ENCODE measurements around the gene SEC24B.
A peak's percentile ranks its signal among the peaks of the same experiment; 100 is the strongest.
"Not testable (repeated sequence)": the region's sequence is repeated elsewhere in the genome, so short reads cannot be mapped to it uniquely, and the experiment has no call there.

SEC24B gene

DNA sequence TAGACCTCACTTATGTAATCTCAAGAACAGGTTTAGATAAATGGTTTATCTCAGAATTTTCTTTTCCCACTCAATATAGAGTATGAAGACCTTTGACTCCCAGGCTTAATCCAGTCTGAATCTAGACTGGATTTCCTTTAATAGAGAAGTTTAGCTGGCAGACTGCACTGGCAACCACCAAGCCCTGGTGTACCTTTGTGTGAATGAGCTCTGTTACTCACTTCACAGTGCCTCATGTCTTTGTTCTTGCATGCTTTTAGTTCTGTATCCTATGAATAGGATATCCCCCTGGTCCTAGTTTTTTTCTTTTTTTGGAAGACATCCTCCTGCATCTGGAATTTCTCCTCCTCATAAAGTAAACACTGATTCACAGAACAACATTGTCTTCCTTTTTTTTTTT, 73.3 kb downstream of the SEC24B start:
- no peak for DNase-seq

DNA sequence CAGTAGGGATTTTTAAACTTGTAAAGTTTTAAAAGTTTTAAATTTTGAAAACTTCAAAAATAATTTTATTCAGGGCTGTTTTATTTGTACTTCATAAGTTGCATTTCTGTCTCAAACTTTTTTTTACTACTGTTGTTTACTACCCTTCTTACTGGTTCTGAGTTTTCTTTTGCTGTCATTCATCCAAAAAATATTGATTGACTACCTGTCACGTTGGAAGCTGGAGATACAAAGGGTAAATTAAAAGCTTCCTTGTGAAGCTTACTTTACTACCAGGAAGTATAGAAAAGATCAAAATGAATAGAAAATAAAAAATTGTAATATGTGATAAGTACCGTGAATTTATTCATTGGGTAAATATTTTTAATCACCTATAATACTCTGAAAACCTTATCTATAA, 77.1 kb downstream of the SEC24B start:
- DNase-seq, result no peak

DNA sequence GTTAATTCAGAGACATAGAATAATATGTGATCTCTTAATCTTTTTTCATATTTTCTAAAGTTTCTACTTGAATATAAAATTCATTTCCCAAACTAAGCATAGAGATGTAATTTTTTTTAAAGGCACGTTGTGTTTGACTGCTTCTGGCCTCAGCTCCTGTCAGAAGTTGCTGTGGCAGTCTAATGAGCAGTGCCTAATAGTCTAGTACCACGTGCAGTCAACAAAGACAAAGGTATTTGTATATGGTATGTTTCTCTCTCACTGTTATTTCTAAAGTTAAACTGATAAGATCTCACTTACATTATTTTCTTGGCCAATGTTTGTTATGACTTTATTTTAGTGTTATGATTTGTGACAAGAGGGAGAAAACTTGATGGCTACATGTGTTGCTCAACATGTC, 77.8 kb downstream of the SEC24B start:
- DNase-seq, result no peak

DNA sequence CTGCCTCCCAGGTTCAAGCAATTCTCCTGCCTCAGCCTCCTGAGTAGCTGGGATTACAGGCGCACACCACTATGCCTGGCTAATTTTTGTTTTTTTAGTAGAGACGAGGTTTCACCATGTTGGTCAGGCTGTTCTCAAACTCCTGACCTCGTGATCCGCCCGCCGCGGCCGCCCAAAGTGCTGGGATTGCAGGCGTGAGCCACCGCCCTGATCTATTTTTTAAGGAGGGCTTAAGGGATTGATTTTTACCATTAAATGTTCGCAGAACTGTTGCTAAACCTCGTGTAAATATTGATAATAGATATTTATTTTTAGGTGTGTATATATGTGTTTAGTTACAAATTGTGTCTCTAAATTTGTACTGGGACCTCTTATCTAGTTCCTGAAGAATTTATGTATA, 79.8 kb downstream of the SEC24B start:
- not testable (repeated sequence) for DNase-seq

DNA sequence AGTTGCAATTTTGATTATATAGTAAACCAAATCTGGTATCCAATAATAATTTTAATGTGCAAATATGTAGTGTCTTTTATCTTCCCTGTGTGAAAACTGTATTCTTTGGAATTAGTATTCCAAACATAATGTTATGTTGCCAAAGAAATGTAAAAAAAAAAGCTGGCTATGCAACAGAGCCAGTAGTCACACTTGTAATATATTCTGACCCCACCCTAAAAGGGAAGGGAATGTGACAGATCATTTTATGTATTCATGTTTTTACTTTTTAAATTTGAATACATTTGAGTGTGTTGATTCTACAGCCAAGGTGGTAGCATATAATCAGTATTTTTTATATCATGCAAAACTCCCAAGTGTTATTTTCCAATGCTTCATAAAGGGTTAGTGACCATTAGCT, 98.6 kb downstream of the SEC24B start:
- DNase-seq, result no peak

DNA sequence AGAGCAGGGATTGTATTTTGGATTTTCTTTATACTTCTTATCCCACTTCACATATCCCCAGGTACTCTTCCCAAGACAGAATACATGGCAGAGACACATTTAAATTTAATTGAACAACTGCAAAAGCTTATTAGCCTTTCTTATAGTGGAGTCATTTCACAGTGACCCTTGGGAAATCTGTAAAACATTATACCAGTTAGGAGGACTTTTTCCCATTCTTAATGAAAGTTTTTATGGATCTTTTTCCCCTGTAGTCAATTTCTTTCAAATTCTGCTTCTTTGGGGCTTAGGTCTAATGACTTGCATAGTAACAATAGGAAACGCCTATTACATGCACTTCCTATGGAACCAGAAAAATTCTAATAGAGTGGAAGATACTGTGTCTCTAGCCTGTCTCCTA, 111.8 kb downstream of the SEC24B start:
- no peak for DNase-seq

DNA sequence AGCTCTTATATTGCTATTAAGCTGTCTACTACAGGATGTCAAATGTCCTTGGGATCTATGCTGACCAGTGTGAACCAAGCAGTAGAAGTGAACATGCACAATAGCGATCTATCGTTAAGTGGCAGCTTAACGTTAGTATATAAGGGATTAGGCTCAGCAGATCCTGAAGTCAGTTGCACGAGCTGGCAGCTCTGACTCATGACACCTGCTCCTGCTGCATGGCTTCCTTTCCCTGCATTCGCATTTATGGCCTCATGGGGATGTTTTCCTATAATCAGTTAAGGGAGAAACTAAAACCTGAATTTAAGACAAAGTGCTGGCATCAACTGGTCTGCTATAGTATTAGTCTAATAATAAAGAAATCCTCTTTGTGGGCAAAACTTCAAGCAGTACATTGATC, 113.8 kb downstream of the SEC24B start:
- no peak for DNase-seq

DNA sequence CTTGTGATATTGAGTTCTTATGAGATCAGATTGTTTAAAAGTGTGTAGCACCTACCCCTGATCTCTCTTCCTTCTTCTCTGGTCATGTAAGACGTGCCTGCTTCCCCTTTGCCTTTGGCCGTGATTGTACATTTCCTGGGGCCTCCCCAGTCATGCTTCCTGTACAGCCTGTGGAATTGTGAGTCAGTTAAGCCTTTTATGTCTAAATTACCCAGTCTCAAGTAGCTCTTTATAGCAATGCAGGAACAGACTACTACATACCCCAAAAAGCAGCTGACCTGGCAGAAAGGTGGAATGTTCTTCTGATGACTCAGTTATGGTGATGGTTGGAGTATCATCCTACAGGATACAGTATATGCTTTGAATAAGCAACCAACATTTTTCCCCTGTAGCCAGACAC, 115.0 kb downstream of the SEC24B start:
- DNase-seq, result no peak

DNA sequence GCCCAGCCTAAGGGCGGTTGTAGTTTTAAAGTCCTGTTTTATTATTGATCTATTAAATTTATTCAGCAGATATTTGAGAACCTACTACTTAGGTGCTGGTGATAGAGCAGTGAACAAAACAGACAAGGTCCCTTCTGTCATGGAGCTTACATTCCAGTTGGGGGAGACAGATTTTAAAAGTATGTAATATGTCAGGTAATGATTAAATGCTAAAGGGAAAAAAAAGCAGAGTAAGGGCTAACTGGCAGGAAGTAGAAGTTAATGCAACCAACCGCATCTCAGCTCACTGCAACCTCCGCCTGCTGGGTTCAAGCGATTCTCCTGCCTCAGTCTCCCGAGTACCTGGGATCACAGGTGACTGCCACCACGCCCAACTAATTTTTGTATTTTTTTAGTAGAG, 118.6 kb downstream of the SEC24B start:
- no peak for DNase-seq

DNA sequence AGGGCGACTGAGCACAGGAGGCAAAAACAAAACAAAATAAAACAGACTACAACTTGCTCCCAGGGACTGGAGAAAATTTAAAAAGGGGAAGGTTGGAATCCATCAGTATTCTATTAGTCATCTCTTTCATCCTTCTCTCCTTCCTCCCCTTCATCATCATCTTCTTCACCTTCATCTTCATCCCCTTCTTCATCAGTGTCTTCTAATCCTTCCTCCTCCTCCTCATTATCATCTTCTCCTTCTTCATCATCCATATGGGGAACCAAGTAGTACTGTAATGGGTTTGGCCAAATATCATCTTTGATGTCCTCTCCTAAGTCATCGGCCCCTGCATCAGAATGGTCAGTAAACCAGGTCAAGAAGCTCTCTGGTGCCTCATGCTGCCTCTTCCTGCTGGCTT, 119.5 kb downstream of the SEC24B start:
- DNase-seq, result no peak

DNA sequence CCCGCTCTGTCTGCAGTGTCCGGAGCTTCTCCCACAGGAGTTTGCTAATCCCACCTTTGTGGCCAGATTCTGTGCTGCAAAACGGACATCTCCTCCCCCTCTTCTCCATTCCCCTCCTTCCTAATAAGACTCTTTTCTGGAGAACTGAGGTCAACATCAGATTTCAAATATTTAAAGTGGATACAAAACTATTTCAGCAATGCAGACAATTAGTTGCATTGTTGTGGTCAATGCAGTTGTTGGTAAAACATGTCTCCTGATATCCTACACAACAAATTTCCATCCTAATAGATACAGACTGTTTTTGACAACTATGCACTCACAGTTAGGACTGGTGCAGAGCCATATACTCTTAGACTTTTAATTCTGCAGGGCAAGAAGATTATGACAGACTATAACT, 121.4 kb downstream of the SEC24B start:
- DNase-seq, result no peak

DNA sequence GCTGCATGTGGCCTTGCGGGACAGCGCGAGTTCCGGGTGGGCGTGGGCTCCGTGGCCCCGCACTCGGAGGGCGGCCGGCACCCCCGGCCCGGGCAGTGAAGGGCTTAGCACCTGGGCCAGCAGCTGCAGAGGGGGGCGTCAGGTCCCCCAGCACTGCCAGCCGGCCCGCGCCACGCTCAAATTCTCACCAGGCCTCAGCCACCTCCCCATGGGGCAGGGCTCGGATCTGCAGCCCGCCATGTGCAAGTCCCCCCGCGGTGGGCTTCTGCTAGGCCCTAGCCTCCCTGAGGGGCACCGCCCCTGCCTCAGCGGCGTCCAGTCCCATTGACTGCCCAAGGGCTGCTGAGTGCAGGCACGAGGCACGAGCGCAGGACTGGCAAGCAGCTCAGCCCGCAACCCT, 123.8 kb downstream of the SEC24B start:
- DNase-seq, result no peak

DNA sequence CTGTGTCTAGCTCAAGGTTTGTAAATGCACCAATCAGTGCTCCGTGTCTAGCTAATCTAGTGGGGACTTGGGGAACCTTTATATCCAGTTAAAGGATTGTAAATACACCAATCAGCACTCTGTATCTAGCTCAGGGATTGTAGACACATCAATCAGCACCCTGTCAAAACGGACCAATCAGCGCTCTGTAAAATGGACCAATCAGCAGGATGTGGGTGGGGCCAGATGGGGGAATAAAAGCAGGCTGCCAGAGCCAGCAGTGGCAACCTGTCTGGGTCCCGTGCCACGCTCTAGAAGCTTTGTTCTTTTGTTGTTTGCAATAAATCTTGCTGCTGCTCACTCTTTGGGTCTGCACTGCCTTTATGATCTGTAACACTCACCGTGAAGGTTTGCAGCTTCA, 124.5 kb downstream of the SEC24B start:
- DNase-seq, result not testable (repeated sequence)

DNA sequence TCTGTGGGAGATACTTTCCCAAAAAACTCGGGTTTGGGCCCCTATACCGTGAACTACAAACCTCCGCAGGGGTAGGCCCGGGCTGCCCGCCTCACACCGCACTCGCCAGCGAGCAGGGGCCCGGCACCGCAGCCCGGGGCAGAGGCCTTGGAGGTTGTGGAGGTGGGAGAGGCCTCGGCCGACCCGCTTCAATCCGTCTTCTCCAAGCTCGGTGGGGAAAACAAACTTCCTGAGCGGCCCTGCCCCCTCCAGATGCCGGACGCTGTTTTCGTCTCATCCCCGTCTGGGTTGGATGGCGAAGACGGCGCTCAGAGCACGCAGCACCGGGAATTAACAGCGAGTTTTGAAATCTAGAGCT, 126.0 kb downstream of the SEC24B start:
- peak in 7 of 56 donors; percentile 15 to 48 (median 32) for DNase-seq

DNA sequence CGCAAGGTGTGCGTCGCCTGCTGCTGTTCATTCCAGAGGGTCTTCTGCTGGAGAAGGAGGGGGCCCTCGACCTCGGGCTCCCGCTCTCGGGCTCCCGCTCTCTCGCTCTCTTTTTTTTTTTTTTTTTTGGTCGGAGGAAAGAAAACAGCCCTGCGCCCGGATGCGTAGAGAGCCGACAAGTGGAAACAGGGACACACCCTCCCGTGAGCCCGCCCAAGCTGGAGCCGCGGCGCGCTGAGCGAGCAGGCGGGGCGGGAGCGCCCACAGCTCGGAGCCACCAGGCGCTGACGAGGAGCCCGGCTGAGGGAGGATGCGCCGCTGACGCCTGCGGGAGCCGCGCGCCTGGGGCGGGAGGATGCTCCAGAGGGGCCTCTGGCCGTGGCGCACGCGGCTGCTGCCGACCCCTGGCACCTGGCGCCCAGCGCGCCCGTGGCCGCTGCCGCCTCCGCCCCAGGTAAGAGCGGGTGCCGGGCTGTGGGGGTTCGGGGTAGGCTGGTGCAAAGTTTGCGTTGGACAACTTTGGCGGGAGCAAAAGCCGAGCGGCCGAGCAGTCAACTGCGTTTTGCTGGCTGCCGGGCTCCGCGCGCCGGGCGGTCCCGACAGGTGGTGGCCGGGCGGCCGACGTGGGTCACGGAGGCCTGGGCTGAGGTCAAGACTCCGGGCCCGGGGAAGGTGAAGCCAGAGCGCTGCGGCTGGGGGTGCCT, 126.5 kb downstream of the SEC24B start, which contains the start of gene MCUB:
TSS of gene MCUB (plus strand) at position 264 of the 704 bp plus-strand sequence. CDS start at position 356, 92 bp downstream.
- DNase-seq, result peak in 49 of 56 donors; percentile 3 to 75 (median 45)

DNA sequence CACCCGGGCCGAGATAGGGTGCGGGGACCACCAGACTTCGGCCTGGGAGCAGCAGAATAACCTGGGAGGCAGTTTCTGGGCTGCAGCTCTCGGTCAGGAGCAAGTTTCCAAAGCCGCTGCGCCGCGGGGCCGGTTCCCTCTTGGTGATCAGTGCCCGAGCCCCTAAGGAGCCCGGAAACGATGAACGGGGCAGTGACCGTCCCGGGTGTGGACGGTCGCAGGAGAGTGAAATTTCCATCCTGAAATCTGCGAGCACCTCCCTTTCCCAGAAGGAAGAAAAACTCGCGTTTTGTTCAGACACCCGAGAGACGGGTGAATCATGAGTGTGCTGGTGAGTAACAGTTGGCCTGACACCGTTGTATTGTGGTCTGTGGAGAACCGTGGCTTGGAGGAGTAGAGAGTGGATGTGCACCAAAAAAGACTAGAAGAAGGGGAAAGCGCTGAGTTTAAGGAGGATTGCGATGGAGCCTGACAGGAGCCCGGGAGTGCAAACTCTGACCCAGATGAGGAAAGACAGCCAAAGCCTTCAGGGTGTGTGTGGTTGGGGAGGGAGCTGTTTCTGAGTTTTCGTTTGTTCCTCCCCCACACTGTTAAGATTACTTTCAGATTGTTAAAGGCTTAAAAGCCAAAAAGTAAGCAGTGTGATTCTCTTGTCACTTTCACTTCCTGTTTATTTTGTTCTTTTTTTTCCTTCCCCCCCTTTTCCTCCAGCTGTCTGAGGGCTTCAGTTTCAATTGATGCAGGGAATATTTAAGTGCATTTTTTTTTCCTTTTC, 127.3 kb downstream of the SEC24B start:
- peak in 21 of 56 donors; percentile 4 to 51 (median 24) for DNase-seq

DNA sequence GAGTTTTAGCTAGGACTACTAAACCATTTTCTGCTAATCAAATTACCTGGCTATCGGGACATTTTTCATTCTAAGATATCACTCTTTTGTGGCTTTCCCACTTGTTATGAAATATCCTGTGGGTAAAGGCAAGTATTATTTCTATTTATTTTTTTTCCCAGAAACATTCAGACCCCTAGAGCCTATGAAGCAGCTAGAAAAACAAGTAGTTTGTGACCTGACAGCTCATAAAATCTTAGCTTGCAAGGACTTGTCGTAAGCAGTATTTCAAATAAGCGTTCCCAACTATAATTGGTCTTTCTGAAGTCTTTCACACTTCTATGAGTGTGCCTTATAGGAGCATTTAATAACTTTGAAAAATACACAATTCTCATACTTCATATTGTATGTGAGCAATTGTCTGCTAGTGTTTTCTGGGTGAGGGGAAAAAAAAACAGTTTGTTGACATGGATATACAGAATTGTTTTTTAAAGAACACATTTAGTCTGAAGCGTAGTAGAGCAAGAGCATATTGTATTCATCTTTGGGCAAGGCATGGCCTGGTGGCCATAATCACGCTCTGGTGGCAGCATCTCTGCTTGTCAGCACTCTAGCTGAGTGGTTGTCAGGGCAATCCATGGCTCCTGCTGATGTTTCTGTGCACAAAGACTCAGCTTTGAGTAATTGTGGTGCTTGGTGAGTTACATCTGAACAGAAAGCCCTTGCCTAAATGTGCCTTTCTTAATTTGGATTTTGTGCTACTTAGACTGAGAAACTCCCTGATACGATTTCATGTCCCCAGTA, 129.0 kb downstream of the SEC24B start:
- DNase-seq, result no peak

DNA sequence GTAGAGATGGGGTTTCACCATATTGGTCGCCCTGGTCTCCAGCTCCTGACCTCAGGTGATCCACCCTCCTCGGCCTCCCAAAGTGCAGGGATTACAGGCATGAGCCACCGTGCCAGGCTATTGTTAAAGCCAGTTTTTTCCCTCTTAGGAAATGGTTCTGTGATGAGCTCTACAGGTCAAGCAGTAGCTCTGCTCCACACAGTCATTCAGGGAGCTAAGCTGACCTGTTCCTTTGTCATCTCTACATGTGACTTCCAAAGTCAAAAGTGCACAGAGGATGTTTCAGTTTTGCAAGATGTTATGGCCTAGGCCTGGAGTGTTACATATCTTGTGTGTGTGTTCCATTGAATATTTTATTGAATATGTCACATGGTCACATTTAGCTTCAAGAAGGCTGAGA, 137.9 kb downstream of the SEC24B start:
- no peak for DNase-seq

DNA sequence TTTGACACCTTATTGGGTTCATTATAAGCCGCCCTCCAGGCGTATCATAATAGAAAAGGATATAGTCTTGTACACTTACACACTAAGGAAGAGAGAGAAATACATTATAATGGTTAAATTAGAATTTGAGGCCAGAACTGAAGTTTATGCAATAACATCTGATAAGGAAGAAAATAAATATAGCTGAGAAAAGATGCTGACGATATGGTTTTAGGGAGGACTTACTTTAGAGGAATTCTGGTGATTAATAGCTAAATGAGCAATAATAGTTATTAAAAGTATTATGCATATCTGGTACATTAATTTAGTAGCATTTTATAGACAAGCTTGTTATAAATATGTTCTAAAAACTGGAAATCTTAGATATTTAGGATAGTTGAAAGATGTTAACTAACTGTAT, 138.5 kb downstream of the SEC24B start:
- DNase-seq, result no peak

DNA sequence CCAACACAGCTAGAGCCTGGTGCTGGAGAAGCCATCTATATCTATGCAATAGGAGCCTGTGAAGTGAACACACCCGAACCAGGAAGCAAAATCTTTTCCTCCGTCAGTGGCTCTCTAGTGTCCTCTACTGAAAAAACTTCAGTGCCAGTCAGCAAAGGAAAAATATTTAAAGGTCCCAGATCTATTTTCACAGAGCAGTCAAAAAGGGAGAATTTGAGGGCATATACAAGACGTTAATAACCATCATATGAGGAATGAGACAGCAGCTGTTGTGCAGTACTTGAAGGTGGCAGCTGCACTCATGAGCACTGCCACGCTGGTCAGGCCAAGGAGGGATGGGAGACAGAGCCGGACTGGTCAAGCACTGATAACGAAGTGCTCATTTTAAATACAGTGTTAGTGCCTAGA, 140.8 kb downstream of the SEC24B start:
- DNase-seq, result no peak

DNA sequence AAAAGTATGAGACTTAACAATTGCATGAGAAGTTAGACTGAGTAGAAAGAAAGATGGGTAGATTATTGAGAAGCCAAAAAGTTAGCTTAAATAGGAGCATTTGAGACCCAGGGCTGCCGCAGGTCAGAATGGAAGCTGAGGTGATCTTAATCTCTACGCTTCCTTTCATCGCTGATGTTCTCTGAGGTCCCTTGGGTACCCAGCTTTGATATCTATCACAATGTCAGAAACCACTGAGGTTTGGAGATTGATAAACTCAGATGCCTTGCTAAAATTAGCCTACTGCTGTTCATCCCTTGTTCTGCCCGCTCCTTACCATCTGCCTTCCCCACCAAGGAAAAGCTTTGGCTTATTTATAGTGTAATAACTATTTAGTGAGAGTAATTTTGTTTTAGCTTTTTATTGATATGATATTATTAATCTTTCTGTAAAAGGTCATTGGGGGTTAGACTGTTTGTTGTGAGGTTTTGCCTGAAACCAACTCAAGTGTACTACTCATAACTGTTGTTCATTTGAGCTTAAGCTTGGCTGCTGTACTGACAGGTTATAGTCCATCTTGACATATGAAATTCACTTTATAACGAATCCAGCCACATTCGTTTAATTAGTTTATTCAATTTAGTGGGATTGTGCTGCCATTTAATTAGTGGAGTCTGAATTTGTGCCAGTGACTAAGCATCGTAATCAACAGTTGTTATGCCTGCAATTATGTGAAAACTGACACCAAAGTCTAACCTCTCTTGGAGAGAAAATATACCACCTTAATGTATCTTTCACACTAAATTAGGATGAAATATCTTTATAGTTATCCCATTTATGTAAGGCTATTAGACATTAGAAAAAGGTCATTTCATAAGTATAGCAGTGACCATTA, 141.6 kb downstream of the SEC24B start:
- DNase-seq, result no peak
